Suprapubic skin (tissue), 4 donors: ENCODE measurements around the gene IQSEC3. TPM values are rescaled to one million over a fixed set of nuclear protein-coding genes. Genes with fewer than 3 reads are reported as not detected.

ENCODE experiments used
- DNase-seq, 2 donors: peaks; one replicate each; pipeline ENCODE4 v3.0.0-alpha.2; 2019; ENCODE audit warnings: low spot score in 2 of 2
- H3K27ac ChIP-seq: fragments of 200-600 bp; sonication (generic); one replicate; pipeline ENCODE4 v1.5.1; 2019
- H3K27me3 ChIP-seq: fragments of 200-600 bp; sonication (generic); one replicate; pipeline ENCODE4 v1.5.1; 2019
- H3K36me3 ChIP-seq: fragments of 200-600 bp; sonication (generic); one replicate; pipeline ENCODE4 v1.5.1; 2019
- H3K4me1 ChIP-seq: fragments of 200-600 bp; sonication (generic); one replicate; pipeline ENCODE4 v1.5.1; 2019
- H3K4me3 ChIP-seq: fragments of 200-600 bp; sonication (generic); one replicate; pipeline ENCODE4 v1.5.1; 2019; ENCODE audit warnings: mild to moderate bottlenecking
- H3K9me3 ChIP-seq: fragments of 200-600 bp; sonication (generic); one replicate; pipeline ENCODE4 v1.5.1; 2019
- CTCF ChIP-seq, 2 donors: fragments of 200-600 bp in 1 of 2; fragments of 450-650 bp in 1 of 2; sonication (generic) in 1 of 2; IDR thresholded peaks; one replicate each; pipeline ENCODE4 v1.5.1; 2016 to 2019; ENCODE audit warnings: antibody characterized with exemption in 2 of 2, mild to moderate bottlenecking in 1 of 2, moderate library complexity in 1 of 2
- EP300 ChIP-seq: sonication (generic); formaldehyde crosslinking; IDR thresholded peaks from one replicate; pipeline ENCODE4 v1.6.1; 2017; ENCODE audit warnings: antibody characterized with exemption
- POLR2A ChIP-seq, 2 donors: fragments of 450-650 bp; IDR thresholded peaks; one replicate each; pipeline ENCODE4 v1.6.1; 2017; ENCODE audit warnings: antibody characterized with exemption in 2 of 2, mild to moderate bottlenecking in 2 of 2, moderate library complexity in 2 of 2
- POLR2AphosphoS5 ChIP-seq, 3 donors: sonication (generic); formaldehyde crosslinking; IDR thresholded peaks; one replicate each; pipeline ENCODE4 v1.6.1; 2017; ENCODE audit warnings: antibody characterized with exemption in 3 of 3
- WGBS: methylation state at CpG from one replicate; pipeline ENCODE4 v1.1.5; 2018; 5-methylcytosine and 5-hydroxymethylcytosine counted together
- total RNA-seq, 4 donors: library from RNA; depleted of rRNA; stranded (reverse); fragments of >200 nt; gene quantifications; one replicate each; pipeline ENCODE4 v1.1.0, GENCODE V29; 2016

The IQSEC3 gene
- total RNA-seq, 4 donors from 2014 or later, result 0.18 to 0.21 TPM; not detected in 2

GRCh38 chr12:115518-115917, 49.0 kb downstream of the IQSEC3 start:
- TF ChIP-seq EP300, result no peak
- TF ChIP-seq POLR2A (IDR thresholded peaks at IDR 0.05), result no peak
- TF ChIP-seq CTCF (IDR thresholded peaks at IDR 0.05), result no peak
- TF ChIP-seq POLR2AphosphoS5 (IDR thresholded peaks at IDR 0.05), result no peak
- 66% methylated on average over 5 of the region's 5 CpGs for WGBS
- H3K4me3 ChIP-seq, result no peak overlapping the region
- DNase-seq, result no peak
- H3K36me3 ChIP-seq, result no peaks in the 10 kb centered on the region
- H3K9me3 ChIP-seq, result no peaks in the 10 kb centered on the region
- H3K4me1 ChIP-seq, result no peaks in the 10 kb centered on the region
- peaks cover 22% of the 10 kb centered on the region for H3K27me3 ChIP-seq
- H3K27ac ChIP-seq, result no peak overlapping the region

DNA sequence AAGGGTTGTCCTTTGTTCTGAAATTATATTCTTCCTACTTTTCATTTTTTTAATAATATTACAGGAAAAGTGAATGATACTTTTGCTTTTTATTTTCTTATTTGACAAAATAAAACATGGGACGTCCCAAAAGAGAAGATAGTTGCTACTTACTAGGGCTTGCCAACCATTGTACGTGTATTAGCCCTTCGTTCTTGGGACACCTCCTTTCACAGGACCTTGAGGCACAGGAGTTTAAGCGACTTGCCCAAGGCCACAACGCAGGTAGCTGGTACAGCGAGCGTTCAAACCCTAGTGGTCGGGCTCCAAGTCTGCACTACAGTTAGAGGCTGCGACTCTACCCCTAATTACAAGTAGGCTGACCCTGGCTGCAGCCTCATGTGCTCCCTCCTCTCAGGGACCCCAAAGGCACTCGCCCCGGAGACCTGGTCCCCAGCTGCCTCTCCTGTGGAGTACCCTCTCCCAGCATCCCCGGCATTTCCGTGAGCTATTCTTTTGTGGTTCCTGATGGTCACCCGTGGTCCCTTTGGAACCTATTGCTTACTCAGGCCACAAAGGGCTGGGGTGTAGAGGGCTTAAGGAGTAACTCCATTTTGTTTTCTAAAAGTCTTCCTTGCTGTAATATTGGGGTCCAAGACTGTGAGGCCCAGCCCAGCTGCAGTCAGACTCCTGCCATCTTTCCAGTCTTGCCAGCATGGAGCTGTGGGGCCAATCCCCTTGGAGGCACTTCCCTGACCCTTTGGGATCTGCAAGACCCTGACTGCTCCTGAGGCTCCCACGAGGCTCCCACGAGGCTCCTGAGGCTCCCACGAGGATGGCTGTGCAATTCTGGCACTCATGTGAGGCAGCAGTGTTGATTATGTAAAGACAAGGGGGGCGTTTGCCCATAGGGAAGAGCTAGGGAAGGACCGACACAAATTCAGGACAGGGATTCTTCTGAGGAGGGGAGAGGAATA, 49.7 kb downstream of the IQSEC3 start:
- Histone ChIP-seq H3K9me3 (no peaks in the 10 kb centered on the region), H3K4me1 (no peaks in the 10 kb centered on the region), H3K27me3 (peaks cover 22% of the 10 kb centered on the region), H3K4me3 (no peak overlapping the region), H3K36me3 (no peaks in the 10 kb centered on the region), H3K27ac (no peak overlapping the region)
- no peak for DNase-seq
- TF ChIP-seq CTCF (IDR thresholded peaks at IDR 0.05) (no peak), POLR2AphosphoS5 (IDR thresholded peaks at IDR 0.05) (no peak), EP300 (no peak), POLR2A (IDR thresholded peaks at IDR 0.05) (no peak)
- 78% methylated on average over 19 of the region's 19 CpGs for WGBS

- Histone ChIP-seq H3K9me3 (no peaks in the 10 kb centered on the region), H3K27ac (no peak overlapping the region), H3K4me1 (no peaks in the 10 kb centered on the region), H3K27me3 (peaks cover 22% of the 10 kb centered on the region), H3K36me3 (no peaks in the 10 kb centered on the region), H3K4me3 (no peak overlapping the region)
- TF ChIP-seq CTCF (IDR thresholded peaks at IDR 0.05) (no peak), POLR2A (IDR thresholded peaks at IDR 0.05) (no peak), POLR2AphosphoS5 (IDR thresholded peaks at IDR 0.05) (no peak), EP300 (no peak)
- WGBS, result 87% methylated on average over 6 of the region's 7 CpGs
- DNase-seq, result no peak
Observed at GRCh38 chr12:117311-117710, 50.7 kb downstream of the IQSEC3 start.

- no peak for DNase-seq
- no peak for TF ChIP-seq EP300
- TF ChIP-seq CTCF (IDR thresholded peaks at IDR 0.05), result no peak
- TF ChIP-seq POLR2A (IDR thresholded peaks at IDR 0.05), result no peak
- TF ChIP-seq POLR2AphosphoS5 (IDR thresholded peaks at IDR 0.05), result no peak
- Histone ChIP-seq H3K4me3 (no peak overlapping the region), H3K9me3 (no peaks in the 10 kb centered on the region), H3K4me1 (no peaks in the 10 kb centered on the region), H3K36me3 (no peaks in the 10 kb centered on the region), H3K27me3 (peaks cover 18% of the 10 kb centered on the region), H3K27ac (no peak overlapping the region)
- 76% methylated on average over 5 of the region's 8 CpGs for WGBS
Observed at GRCh38 chr12:117816-118345, 51.3 kb downstream of the IQSEC3 start.

DNA sequence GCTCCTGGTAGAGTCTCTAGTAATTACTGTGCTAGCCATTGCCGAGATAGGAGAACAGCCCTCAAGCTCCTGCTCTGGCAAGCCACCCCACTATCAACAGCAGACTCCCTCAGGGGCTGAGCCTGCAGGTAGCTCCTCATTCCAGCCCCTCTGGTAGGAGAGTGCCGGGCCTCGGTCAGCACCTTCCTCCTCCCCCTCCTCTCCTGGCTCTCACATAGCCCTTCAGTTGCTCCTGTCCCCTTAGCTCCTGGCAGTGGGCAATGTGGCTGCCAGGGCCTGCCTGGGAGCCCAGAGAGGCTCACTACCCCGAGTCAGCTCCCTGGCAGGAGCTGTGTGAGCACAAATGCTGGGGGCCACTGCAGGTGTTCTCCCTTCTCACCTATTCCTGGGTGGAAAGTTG, 52.0 kb downstream of the IQSEC3 start:
- Histone ChIP-seq H3K4me3 (no peak overlapping the region), H3K9me3 (no peaks in the 10 kb centered on the region), H3K4me1 (no peaks in the 10 kb centered on the region), H3K27ac (no peak overlapping the region), H3K36me3 (no peaks in the 10 kb centered on the region), H3K27me3 (peaks cover 18% of the 10 kb centered on the region)
- TF ChIP-seq POLR2A (IDR thresholded peaks at IDR 0.05) (no peak), CTCF (IDR thresholded peaks at IDR 0.05) (no peak), POLR2AphosphoS5 (IDR thresholded peaks at IDR 0.05) (no peak), EP300 (no peak)
- no peak for DNase-seq
- WGBS, result 48% methylated on average over 3 of the region's 4 CpGs
